Suppressor macrophage treated with lipopolysaccharide for 1 hour (primary cell): Measurements from ENCODE around the gene GREB1.

Source experiments
- DNase-seq, 3 donors: peaks; one replicate each; pipeline ENCODE4 v3.0.0-alpha.2; 2020 to 2022

Gene GREB1

DNA sequence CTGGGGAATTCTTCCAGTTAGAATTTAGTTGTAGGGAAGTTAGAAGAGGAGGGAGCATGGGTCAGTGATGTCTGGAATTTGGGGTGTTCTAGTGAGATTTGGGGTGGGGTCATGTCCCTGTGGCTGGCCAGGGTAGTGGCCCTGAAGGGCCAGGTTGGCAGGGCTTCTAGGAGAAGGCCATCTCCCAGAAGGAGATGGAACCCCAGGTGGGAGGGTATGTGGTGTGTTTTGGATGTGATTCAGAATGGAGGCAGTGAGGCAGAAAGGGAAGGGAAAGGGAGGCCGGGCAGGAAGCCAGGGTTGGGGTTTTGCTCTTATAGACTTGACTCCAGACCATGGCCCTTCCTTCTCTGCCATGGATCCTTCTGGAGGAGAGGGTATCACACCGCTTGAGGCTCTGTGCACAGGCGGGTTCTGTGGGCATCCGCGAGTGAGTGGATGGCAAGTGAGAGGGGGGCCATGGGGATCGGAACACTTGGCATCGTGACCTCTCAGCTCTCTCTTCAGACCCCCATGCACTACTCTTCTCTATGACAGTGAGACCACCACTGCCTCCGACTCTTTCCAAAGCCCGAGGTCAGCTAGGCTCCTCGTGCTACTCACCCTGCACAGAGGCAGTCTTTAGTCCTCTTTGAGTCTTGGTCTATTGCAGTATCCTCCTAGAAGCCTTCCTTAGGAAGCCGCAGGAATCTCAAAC, 7.3 kb downstream of the GREB1 start:
- DNase-seq: no peak

DNA sequence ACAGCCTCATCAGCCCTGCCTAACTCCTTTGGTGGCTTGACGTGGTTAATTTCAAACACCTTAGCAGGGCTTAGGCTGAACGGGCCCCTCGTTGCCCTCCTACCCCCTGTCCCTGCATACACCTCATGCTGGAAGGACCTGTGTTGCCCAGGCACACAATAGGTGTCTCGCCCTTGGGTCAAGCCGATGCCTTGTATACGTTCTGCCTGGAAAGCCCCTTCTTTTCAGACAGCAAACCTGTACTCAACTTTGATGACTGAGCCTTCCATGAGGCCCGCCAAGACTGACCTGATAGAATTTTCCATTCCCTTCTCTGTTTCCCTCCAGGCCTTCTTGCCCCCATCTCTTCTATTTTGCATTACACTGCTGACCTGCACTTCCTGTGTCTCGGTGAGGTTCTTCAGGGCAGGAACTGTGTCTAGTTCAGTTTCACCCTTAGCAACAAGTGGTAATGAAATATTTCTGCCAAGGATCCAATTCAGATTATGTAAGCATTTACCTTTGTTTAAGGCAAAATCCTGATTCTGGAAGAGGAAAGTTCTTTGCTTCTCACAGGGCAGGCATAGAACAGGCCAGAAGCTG, 7.9 kb downstream of the GREB1 start:
- DNase-seq: no peak

GRCh38 chr2:11542275-11542819, 8.5 kb downstream of the GREB1 start:
- DNase-seq: no peak

DNA sequence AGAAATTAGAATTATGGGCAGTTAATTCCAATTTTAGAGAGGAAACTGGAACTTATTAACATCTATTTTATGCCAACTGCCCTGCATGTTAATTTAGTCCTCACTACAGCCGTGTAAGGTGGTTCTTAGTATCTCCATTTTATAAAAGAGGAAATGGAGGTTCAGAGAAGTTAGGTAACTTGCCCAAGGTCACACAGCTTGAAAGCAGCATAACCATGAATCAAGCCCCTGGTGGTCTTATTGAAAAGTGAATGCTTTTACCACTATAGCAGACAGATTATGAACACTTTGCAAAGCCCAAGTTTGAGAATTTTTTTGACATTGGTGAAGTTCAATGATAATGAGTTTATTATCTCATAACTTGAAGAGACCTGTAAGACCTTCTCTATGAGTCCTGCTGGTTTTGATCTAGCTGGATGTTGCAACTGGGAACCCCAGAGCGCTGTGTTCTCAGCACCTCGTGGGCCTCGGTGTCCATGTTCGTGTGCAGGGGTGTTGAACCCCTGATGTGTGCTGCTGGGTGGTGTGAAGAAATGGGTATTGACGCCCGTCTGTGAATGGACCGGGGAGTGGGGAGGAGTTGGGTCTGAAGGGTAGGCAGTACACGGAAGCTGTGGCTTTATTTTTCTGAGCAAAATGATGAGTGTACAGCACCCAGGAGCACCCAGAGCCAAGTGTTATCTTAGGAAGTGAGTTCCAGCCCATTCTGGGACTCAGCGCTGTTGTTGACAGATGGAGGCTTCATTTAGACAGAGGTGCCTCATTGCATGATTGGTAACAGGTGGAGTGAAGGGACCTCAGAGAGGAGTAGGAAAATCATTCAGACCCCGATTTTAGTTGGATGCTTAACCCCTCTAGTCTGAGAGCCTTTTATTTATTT, 9.7 kb downstream of the GREB1 start:
- no peak for DNase-seq

DNA sequence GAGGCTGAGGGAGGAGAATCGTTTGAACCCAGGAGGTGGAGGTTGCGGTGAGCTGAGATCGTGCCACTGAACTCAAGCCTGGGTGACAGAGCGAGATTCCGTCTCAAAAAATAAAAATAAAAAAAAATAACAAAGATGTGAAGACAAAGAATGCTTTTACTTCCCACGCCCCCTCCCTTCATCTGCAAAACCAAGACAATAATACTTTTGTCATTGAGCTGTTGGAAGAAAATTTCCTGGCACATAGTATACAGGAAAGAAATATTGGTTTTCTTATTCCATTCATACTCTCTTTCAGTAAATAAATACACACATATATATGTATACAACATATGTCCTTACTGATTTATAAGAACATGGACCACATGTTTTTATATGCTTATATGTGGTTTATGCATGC, 12.2 kb downstream of the GREB1 start:
- DNase-seq: no peak

DNA sequence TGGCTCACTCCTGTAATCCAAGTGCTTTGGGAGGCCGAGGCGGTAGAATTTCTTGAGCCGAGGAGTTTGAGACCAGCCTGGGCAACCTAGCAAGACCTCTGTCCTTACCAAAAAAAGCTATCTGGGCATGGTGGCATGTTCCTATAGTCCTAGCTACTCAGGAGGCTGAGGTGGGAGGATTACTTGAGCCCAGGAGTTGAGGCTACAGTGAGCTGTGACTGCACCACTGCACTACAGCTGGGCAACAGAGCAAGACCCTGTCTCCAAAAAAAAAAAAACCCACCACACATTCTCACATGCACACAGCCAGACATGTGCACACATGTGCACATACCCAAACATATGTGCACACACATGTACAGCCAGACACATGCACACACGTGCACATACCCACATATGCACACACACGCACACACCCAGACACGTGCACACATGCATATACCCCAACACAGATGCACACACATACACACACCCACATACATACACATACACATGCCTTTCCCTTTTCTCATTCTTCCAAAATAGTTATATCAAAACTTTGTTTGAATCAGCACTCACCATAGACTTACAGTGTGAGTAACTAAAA, 14.2 kb downstream of the GREB1 start:
- no peak for DNase-seq

DNA sequence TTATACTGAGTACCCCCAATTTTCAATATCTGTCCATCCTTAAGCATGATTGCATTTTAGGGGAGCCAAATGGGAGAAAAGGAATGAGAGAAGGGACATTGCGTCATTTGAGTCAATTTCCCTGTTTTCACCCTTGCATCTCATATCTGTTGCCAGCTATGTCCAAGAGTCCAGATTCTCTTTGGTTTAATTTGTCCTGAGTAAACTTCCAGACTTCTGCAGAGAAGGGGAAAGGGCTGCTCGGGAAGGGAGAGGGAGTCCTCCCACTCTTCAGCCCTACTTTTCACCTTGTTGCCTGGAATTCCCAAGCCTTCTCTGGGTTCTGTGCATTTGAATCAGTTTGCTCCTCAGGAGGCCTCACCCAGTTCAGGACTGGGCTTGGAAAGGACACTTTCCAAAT, 16.5 kb downstream of the GREB1 start:
- DNase-seq: no peak

DNA sequence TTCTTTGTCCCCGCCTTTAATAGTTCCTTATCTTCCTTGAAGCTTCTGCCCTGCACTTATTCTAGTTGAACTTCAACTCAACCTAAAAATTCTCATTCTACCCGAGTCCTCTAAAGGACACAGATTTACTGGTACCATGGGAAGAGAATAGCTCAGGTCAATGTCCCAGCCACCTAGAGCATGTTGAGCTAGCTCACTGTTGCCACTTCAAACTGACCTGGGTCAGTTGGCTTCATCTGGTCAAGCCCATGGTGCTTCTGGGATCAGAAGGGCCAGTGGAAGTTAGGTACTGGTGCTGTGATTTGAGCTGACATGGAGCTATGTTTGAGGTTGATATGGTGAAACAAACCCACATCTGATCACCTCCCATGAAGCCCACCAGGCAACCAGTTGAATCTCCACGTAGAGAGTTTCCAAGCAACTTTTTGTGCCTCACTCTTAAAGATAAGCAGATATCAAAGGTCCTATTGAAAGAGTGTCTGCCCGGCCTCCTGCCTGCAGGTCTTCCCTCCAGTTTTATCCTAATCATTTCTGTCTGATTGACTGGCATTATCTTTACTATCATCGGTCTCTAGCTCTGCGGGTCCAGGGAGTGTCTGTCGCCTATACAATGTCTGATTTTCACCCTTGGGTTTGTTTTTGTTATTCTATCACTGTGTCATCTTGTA, 17.2 kb downstream of the GREB1 start:
- DNase-seq: no peak

GRCh38 chr2:11551569-11552259, 17.9 kb downstream of the GREB1 start:
- DNase-seq: no peak

- DNase-seq: no peak
Observed at GRCh38 chr2:11552260-11552638, 18.4 kb downstream of the GREB1 start.

- peak; percentile 45 to 67 (median 65) for DNase-seq
Observed at GRCh38 chr2:11553661-11554398, 20.0 kb downstream of the GREB1 start.

GRCh38 chr2:11554399-11554716, 20.5 kb downstream of the GREB1 start:
- DNase-seq: no peak

DNA sequence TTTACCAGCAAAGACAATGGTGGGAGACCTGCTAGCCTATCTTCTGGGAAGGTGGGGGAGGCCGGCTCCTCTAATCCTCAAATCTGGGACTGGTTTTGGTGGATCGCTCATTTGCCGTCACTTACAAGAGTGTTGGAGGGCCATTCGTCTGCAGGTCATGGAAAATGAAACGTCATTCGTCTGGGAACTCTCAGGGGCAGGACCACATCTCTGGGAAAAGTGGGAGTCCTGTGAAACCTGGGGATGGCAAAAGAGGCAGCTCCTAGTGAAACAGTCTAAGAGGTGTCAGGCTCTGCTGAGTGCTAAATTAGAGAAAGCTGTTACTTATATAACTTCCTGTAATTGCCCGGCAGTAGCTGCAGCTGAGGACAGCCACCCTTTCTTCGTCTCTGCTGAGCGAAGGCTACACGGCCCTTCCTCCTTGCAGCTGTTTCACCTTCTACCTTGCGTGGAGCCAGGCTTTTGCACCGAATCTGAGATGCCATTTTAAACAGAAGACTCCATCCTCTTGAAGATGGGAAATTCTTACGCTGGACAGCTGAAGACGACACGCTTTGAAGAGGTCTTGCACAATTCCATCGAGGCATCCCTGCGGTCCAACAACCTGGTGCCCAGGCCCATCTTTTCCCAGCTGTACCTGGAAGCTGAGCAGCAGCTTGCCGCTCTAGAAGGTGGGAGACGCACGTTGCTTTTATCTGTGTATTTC, 22.4 kb downstream of the GREB1 start:
- DNase-seq: peak in 1 of 3 donors; percentile 24

DNA sequence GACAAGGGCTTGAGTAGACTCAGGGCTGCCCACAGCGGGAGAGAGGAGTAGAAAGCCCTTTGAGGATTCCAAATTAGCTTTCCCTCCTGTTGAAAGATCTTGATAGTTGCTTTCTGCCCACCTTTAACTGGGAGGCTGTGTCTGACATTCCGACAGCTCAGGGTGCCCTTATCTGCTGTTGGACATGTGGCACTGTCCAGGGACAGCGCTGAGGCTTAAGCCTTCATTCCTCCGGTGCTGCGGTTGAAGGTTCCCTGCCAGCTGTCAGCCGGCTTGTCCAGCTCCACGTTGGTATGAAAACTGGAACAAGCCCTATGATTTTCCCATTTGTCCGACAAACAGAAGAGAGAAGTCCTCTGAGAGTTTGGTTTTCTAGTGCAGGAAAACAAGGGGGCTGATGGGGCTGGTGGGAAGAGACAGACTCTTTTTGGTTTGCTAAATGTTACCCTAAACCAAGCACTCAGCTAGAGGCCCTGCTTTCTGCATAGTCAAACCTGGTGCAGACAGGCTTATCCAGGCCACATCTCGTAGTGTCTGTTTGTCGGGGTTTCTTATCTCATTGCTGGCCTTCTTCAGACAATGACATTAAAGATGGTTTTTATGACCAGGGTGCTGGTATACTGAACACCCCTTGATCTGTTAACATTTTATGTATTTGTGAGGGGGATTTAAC, 24.5 kb downstream of the GREB1 start:
- DNase-seq: no peak

DNA sequence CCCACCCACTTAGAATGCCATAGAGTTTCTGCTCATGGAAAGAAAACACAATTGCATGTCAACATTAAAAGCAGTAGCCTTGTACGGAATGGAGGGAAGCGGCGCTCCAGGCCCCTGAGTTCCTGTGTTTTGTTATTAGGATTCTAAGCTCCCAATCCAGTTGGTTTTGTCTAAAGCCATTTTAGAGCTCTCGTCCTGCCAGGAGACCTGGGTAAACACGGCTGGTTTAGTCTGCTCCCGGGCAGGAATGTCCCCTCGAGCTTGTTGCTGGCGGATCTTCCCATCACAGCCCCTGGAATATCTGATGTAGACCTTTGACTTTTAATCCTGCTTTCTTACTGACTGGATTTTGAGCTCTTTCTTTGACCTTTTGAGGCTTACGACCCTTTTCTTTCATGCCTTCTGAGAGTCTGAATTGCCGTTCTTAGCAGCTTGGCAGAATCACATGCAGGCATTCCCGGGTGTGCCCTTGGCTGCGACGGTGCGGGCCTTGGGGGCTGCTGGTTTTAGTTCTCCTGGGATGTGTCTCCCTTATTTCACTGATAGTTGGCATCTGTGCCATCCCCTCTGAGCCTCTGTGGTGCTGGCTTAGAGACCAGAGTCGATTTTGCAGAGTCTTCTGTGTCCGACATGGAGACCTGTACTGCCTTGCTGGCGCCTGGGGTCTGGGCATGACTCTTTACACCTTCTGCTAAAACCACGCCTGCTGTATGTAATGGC, 25.4 kb downstream of the GREB1 start:
- DNase-seq: no peak

GRCh38 chr2:11559786-11560155, 25.9 kb downstream of the GREB1 start:
- no peak for DNase-seq

DNA sequence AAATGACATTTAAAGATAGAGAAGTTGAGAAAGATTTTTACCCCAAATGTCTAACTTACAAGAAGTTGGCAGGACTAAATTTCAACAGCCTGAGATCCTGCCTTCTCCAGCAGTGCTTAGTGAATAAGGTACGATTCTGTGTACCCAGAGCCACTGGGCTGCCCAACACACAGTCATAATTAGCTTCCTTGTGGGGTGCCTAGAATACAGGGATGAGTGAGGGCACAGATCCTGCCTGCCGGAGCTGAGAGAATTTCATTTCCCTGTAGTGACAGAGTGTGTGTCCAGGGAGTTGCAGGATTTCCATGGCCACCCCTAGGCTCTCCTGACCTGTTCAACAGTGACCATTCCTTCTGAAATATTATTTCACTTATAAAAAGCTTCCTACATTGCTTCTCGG, 27.0 kb downstream of the GREB1 start:
- DNase-seq: no peak

- DNase-seq: no peak
Observed at GRCh38 chr2:11562011-11562410, 28.2 kb downstream of the GREB1 start.

- no peak for DNase-seq
Observed at GRCh38 chr2:11562476-11562875, 28.6 kb downstream of the GREB1 start.
